CD4-positive, alpha-beta T cell treated with Interleukin-12 subunit alpha and Interleukin-12 subunit beta, for 1 hour (primary cell): ENCODE results near the gene ADORA2B.
"Not testable (repeated sequence)": the region's sequence is repeated elsewhere in the genome, so short reads cannot be mapped to it uniquely, and the experiment has no call there.

Experiments used
- DNase-seq: peaks from one replicate; pipeline ENCODE4 v3.0.0-alpha.2; 2020

ADORA2B gene

GRCh38 chr17:15944759-15945526 lies at the start of gene ADORA2B:
Gene ADORA2B, plus strand, starts transcription at chr17:15945130. Its CDS starts 119 bp downstream, at chr17:15945249.
- peak; percentile 28 for DNase-seq

GRCh38 chr17:15896277-15896676 lies 48.7 kb upstream of the ADORA2B start:
- DNase-seq = no peak

- no peak for DNase-seq
Measured at GRCh38 chr17:15896834-15897233, 48.1 kb upstream of the ADORA2B start.

GRCh38 chr17:15899596-15899995 lies 45.3 kb upstream of the ADORA2B start:
- DNase-seq = not testable (repeated sequence)

GRCh38 chr17:15900871-15901270 lies 44.1 kb upstream of the ADORA2B start:
- DNase-seq = no peak

GRCh38 chr17:15905236-15905635 lies 39.7 kb upstream of the ADORA2B start:
- not testable (repeated sequence) for DNase-seq

GRCh38 chr17:15907290-15907689 lies 37.6 kb upstream of the ADORA2B start:
- DNase-seq = no peak

- no peak for DNase-seq
Measured at GRCh38 chr17:15908378-15908777, 36.6 kb upstream of the ADORA2B start.

- no peak for DNase-seq
Measured at GRCh38 chr17:15909481-15909991, 35.4 kb upstream of the ADORA2B start.

- no peak for DNase-seq
Measured at GRCh38 chr17:15910791-15911190, 34.1 kb upstream of the ADORA2B start.

GRCh38 chr17:15911701-15912100 lies 33.2 kb upstream of the ADORA2B start:
- DNase-seq = not testable (repeated sequence)

GRCh38 chr17:15912416-15912955 lies 32.4 kb upstream of the ADORA2B start:
- DNase-seq = no peak

GRCh38 chr17:15913826-15914225 lies 31.1 kb upstream of the ADORA2B start:
- DNase-seq = no peak

- no peak for DNase-seq
Measured at GRCh38 chr17:15914400-15915170, 30.3 kb upstream of the ADORA2B start.

- DNase-seq = no peak
Measured at GRCh38 chr17:15915961-15916360, 29.0 kb upstream of the ADORA2B start.

GRCh38 chr17:15917021-15917437 lies 27.9 kb upstream of the ADORA2B start:
- DNase-seq = no peak

- no peak for DNase-seq
Measured at GRCh38 chr17:15917438-15918027, 27.4 kb upstream of the ADORA2B start.

- no peak for DNase-seq
Measured at GRCh38 chr17:15918261-15918660, 26.7 kb upstream of the ADORA2B start.

GRCh38 chr17:15918661-15919259 lies 26.2 kb upstream of the ADORA2B start:
- DNase-seq = no peak

GRCh38 chr17:15919466-15919865 lies 25.5 kb upstream of the ADORA2B start:
- no peak for DNase-seq

GRCh38 chr17:15920758-15921239 lies 24.1 kb upstream of the ADORA2B start:
- no peak for DNase-seq

- DNase-seq = no peak
Measured at GRCh38 chr17:15921640-15922039, 23.3 kb upstream of the ADORA2B start.

GRCh38 chr17:15922586-15922985 lies 22.3 kb upstream of the ADORA2B start:
- no peak for DNase-seq
